OCI-LY1 (cell line): ENCODE results near the gene LMBR1L.

Experiments used
- H2AFZ ChIP-seq: fragments of 200-600 bp; sonication (generic), shearing (Covaris generic); 2 replicates; pipeline ENCODE4 v1.6.0; 2014; ENCODE audit warnings: antibody characterized with exemption, mild to moderate bottlenecking, low read length
- H3F3A ChIP-seq: fragments of 200-600 bp; sonication (generic), shearing (Covaris generic); 2 replicates; pipeline ENCODE4 v1.6.0; 2014; ENCODE audit warnings: mild to moderate bottlenecking, antibody characterized with exemption, low read length, moderate library complexity; ENCODE audit not compliant: insufficient read depth
- H3K27ac ChIP-seq: fragments of 200-600 bp; sonication (generic); 2 replicates; pipeline ENCODE4 v1.5.1; 2014; ENCODE audit warnings: low read length, mixed run types, mild to moderate bottlenecking, low read depth; ENCODE audit not compliant: poor library complexity, severe bottlenecking
- H3K27me3 ChIP-seq: fragments of 200-600 bp; sonication (generic); 2 replicates; pipeline ENCODE4 v1.6.0; 2014; ENCODE audit warnings: antibody characterized with exemption, mild to moderate bottlenecking, low read length, moderate library complexity; ENCODE audit not compliant: insufficient read depth
- H3K36me3 ChIP-seq: fragments of 200-600 bp; sonication (generic); 2 replicates; pipeline ENCODE4 v1.6.1; 2014; ENCODE audit warnings: mild to moderate bottlenecking, antibody characterized with exemption, low read length, moderate library complexity, mixed read lengths; ENCODE audit not compliant: insufficient read depth
- H3K4me1 ChIP-seq: fragments of 200-600 bp; sonication (generic); 2 replicates; pipeline ENCODE4 v1.5.1; 2014; ENCODE audit warnings: mild to moderate bottlenecking, low read length, moderate library complexity; ENCODE audit not compliant: insufficient read depth, severe bottlenecking
- H3K4me2 ChIP-seq: fragments of 200-600 bp; sonication (generic), shearing (Covaris generic); 2 replicates; pipeline ENCODE4 v1.6.1; 2014; ENCODE audit warnings: low read length
- H3K4me3 ChIP-seq: fragments of 200-600 bp; sonication (generic); 2 replicates; pipeline ENCODE4 v1.5.1; 2014; ENCODE audit warnings: low read length, low read depth, mild to moderate bottlenecking, mixed read lengths; ENCODE audit not compliant: poor library complexity, severe bottlenecking
- H3K79me2 ChIP-seq: fragments of 200-600 bp; shearing (Covaris generic); 2 replicates; pipeline ENCODE4 v1.6.1; 2016; ENCODE audit warnings: mixed run types, low read length, mixed read lengths; ENCODE audit not compliant: insufficient read depth
- H3K9ac ChIP-seq: fragments of 200-600 bp; sonication (generic), shearing (Covaris generic); 2 replicates; pipeline ENCODE4 v1.6.1; 2014; ENCODE audit warnings: mild to moderate bottlenecking, low read length, mixed read lengths
- H3K9me2 ChIP-seq: fragments of 200-600 bp; sonication (generic), shearing (Covaris generic); 2 replicates; pipeline ENCODE4 v1.6.1; 2014; ENCODE audit warnings: low read depth, mild to moderate bottlenecking, low read length, mixed read lengths
- H3K9me3 ChIP-seq: fragments of 200-600 bp; shearing (Covaris generic); 2 replicates; pipeline ENCODE4 v1.6.1; 2014; ENCODE audit warnings: low read length, mixed read lengths
- H4K20me1 ChIP-seq: fragments of 200-600 bp; sonication (generic), shearing (Covaris generic); 2 replicates; pipeline ENCODE4 v1.6.0; 2016; ENCODE audit warnings: mild to moderate bottlenecking, low read length; ENCODE audit not compliant: insufficient read depth
- CTCF ChIP-seq: fragments of 200-600 bp; sonication (generic), shearing (Covaris generic); IDR thresholded peaks from 2 replicates; pipeline ENCODE4 v1.5.1; 2017; ENCODE audit warnings: mild to moderate bottlenecking, antibody characterized with exemption, low read length, moderate library complexity, mixed read lengths
- EZH2 ChIP-seq: fragments of 200-600 bp; sonication (generic), shearing (Covaris generic); IDR thresholded peaks from 2 replicates; pipeline ENCODE4 v1.8.0; 2017; ENCODE audit warnings: borderline replicate concordance, mixed run types, mild to moderate bottlenecking, antibody characterized with exemption, low read length, moderate library complexity, mixed read lengths

LMBR1L gene

GRCh38 chr12:49109641-49110463 lies 795 bp downstream of the LMBR1L start:
- Histone ChIP-seq H3K27ac (peak overlapping the region; percentile 58), H4K20me1 (no peaks in the 10 kb centered on the region)

GRCh38 chr12:49108958-49109404 lies 1.7 kb downstream of the LMBR1L start:
- peaks cover 6% of the 10 kb centered on the region; the same call in 1 of the 2 replicates for H3K36me3 ChIP-seq
- peak overlapping the region; percentile 92 for H3K4me3 ChIP-seq
- no peaks in the 10 kb centered on the region for H3K27me3 ChIP-seq
- peak overlapping the region; percentile 80 for H3K4me2 ChIP-seq
- no peaks in the 10 kb centered on the region for H3K79me2 ChIP-seq
- no peaks in the 10 kb centered on the region for H4K20me1 ChIP-seq
- H3K9me2 ChIP-seq = no peaks in the 10 kb centered on the region
- H3K9me3 ChIP-seq = no peaks in the 10 kb centered on the region
- H3F3A ChIP-seq = no peaks in the 10 kb centered on the region
- peaks cover 19% of the 10 kb centered on the region for H3K4me1 ChIP-seq
- peak overlapping the region; percentile 88; the same call in 1 of the 2 replicates for H3K9ac ChIP-seq
- H3K27ac ChIP-seq = no peak overlapping the region
- TF ChIP-seq EZH2 (no peak), CTCF (no peak)
- no peak overlapping the region for H2AFZ ChIP-seq

More at GRCh38 chr12:49109641-49110463, 795 bp downstream of the LMBR1L start:
- no peaks in the 10 kb centered on the region for H3K9me3 ChIP-seq
- peaks cover 19% of the 10 kb centered on the region for H3K4me1 ChIP-seq
- no peaks in the 10 kb centered on the region for H3K79me2 ChIP-seq
- H3K9me2 ChIP-seq = no peaks in the 10 kb centered on the region
- no peak overlapping the region for H2AFZ ChIP-seq
- no peak for TF ChIP-seq CTCF
- no peak for TF ChIP-seq EZH2
- H3K36me3 ChIP-seq = no peaks in the 10 kb centered on the region
- H3K9ac ChIP-seq = peak overlapping the region; percentile 88
- H3K27me3 ChIP-seq = no peaks in the 10 kb centered on the region
- peak overlapping the region; percentile 92 for H3K4me3 ChIP-seq
- H3K4me2 ChIP-seq = peak overlapping the region; percentile 80
- no peaks in the 10 kb centered on the region for H3F3A ChIP-seq

GRCh38 chr12:49105504-49106084 lies 5.1 kb downstream of the LMBR1L start:
- no peak overlapping the region for H2AFZ ChIP-seq
- H3K4me2 ChIP-seq = no peak overlapping the region
- H3F3A ChIP-seq = no peaks in the 10 kb centered on the region
- no peaks in the 10 kb centered on the region for H3K9me2 ChIP-seq
- no peaks in the 10 kb centered on the region for H3K27me3 ChIP-seq
- H3K4me3 ChIP-seq = no peak overlapping the region
- TF ChIP-seq CTCF (no peak), EZH2 (no peak)
- H3K9ac ChIP-seq = no peak overlapping the region
- H3K36me3 ChIP-seq = peaks cover 36% of the 10 kb centered on the region; the same call in 1 of the 2 replicates
- no peak overlapping the region for H3K27ac ChIP-seq
- H3K4me1 ChIP-seq = peaks cover 14% of the 10 kb centered on the region
- H3K79me2 ChIP-seq = no peaks in the 10 kb centered on the region
- no peaks in the 10 kb centered on the region for H4K20me1 ChIP-seq
- H3K9me3 ChIP-seq = no peaks in the 10 kb centered on the region
